ENCODE results near the gene LAGE3. TPM values are rescaled to one million over a fixed set of nuclear protein-coding genes. Genes with fewer than 3 reads are reported as not detected.

Gene LAGE3
- total and polyA plus RNA-seq, 2 of the 13 experiments (the other 11 are each of a cell fraction or from before 2014, with no cell fraction given), result 7.6 to 12.7 TPM

DNA sequence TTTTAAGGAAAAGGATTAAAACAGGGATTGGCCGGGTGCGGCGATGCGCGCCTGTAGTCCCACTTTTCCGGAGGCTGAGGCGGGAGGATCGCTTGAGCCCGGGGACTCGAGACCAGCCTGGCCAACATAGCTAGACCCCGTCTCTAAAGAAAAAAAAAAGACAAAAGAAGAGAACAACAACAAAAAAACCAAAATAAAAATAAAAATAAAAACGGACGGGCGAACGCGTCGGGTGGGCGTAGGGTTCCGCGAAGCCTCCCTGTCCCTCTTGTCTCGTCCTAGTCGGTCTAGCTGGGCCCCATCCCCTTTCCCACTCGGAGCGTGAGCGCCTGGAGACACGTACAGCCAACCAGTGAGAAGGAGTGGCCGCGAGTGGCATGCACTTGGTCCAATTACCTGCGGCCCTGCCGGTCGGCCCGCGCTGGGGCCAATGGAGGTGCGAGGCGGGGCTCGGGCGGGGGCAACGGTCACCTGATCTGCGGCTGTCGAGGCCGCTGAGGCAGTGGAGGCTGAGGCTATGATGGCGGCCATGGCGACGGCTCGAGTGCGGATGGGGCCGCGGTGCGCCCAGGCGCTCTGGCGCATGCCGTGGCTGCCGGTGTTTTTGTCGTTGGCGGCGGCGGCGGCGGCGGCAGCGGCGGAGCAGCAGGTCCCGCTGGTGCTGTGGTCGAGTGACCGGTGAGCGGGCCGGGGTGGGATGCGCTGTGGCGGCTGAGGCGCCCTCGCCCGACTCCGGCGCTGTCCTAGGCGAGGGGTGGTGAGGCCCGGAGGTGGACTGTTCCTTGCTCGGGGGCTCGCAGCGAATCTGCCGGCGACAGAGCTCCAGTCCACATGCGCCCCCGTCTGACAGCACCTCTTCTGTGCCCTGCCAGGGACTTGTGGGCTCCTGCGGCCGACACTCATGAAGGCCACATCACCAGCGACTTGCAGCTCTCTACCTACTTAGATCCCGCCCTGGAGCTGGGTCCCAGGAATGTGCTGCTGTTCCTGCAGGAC lies 50.6 kb downstream of the LAGE3 start, which contains the start of gene ATP6AP1 (continued):
- TF ChIP-seq, protein P1, sequence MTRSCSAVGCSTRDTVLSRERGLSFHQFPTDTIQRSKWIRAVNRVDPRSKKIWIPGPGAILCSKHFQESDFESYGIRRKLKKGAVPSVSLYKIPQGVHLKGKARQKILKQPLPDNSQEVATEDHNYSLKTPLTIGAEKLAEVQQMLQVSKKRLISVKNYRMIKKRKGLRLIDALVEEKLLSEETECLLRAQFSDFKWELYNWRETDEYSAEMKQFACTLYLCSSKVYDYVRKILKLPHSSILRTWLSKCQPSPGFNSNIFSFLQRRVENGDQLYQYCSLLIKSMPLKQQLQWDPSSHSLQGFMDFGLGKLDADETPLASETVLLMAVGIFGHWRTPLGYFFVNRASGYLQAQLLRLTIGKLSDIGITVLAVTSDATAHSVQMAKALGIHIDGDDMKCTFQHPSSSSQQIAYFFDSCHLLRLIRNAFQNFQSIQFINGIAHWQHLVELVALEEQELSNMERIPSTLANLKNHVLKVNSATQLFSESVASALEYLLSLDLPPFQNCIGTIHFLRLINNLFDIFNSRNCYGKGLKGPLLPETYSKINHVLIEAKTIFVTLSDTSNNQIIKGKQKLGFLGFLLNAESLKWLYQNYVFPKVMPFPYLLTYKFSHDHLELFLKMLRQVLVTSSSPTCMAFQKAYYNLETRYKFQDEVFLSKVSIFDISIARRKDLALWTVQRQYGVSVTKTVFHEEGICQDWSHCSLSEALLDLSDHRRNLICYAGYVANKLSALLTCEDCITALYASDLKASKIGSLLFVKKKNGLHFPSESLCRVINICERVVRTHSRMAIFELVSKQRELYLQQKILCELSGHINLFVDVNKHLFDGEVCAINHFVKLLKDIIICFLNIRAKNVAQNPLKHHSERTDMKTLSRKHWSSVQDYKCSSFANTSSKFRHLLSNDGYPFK (CRISPR knock-in tag; IDR thresholded peaks at IDR 0.05; ENCODE audit: borderline replicate concordance), result no peak
- TF ChIP-seq MYC (CRISPR knock-in tag; IDR thresholded peaks at IDR 0.05; ENCODE audit: borderline replicate concordance), result peak; percentile 71; the same call in 1 of the 2 replicates
- TF ChIP-seq CEBPB (IDR thresholded peaks at IDR 0.05; ENCODE audit: borderline replicate concordance, low read depth, low read length), result no peak
- no peak for TF ChIP-seq ZNF660 (CRISPR knock-in tag; IDR thresholded peaks at IDR 0.05; ENCODE audit: borderline replicate concordance, low read depth)
- TF ChIP-seq MXI1 (IDR thresholded peaks at IDR 0.05; ENCODE audit: borderline replicate concordance, low read depth, low read length), result peak; percentile 37; the same call in 1 of the 3 replicates
- TF ChIP-seq, protein P2, sequence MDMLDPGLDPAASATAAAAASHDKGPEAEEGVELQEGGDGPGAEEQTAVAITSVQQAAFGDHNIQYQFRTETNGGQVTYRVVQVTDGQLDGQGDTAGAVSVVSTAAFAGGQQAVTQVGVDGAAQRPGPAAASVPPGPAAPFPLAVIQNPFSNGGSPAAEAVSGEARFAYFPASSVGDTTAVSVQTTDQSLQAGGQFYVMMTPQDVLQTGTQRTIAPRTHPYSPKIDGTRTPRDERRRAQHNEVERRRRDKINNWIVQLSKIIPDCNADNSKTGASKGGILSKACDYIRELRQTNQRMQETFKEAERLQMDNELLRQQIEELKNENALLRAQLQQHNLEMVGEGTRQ (IDR thresholded peaks at IDR 0.05; ENCODE audit: low read depth, low read length), result peak; percentile 47; the same call in 1 of the 2 replicates
- TF ChIP-seq, protein P2 (CRISPR knock-in tag; IDR thresholded peaks at IDR 0.05; ENCODE audit: borderline replicate concordance), result peak; percentile 83
- TF ChIP-seq FOXC1 (CRISPR knock-in tag; IDR thresholded peaks at IDR 0.05; ENCODE audit: borderline replicate concordance), result peak; percentile 65; the same call in 1 of the 2 replicates
- peak; percentile 65; the same call in 1 of the 2 replicates for TF ChIP-seq KDM5A (IDR thresholded peaks at IDR 0.05; ENCODE audit: borderline replicate concordance, low read length)
- TF ChIP-seq RNF2 (conservative IDR thresholded peaks at IDR 0.05; ENCODE audit: low read depth), result 0 out of 2 replicates have a peak, but pooled peaks have one; percentile 23
- TF ChIP-seq, protein P3, sequence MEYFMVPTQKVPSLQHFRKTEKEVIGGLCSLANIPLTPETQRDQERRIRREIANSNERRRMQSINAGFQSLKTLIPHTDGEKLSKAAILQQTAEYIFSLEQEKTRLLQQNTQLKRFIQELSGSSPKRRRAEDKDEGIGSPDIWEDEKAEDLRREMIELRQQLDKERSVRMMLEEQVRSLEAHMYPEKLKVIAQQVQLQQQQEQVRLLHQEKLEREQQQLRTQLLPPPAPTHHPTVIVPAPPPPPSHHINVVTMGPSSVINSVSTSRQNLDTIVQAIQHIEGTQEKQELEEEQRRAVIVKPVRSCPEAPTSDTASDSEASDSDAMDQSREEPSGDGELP (IDR thresholded peaks at IDR 0.05; ENCODE audit: borderline replicate concordance, low read depth), result peak; percentile 62; the same call in 1 of the 2 replicates
- TF ChIP-seq ZNF547 (CRISPR knock-in tag; IDR thresholded peaks at IDR 0.05), result peak; percentile 59; the same call in 1 of the 2 replicates
- TF ChIP-seq TFDP1 (CRISPR knock-in tag; IDR thresholded peaks at IDR 0.05; ENCODE audit: borderline replicate concordance), result peak; percentile 18; the same call in 1 of the 2 replicates
- TF ChIP-seq ZNF33B (CRISPR knock-in tag; IDR thresholded peaks at IDR 0.05), result 0 out of 2 replicates have a peak, but pooled peaks have one; percentile 65
- no peak for TF ChIP-seq ZNF17 (CRISPR knock-in tag; IDR thresholded peaks at IDR 0.05)
- peak; percentile 70; the same call in 1 of the 2 replicates for TF ChIP-seq ZMYM3 (CRISPR knock-in tag; IDR thresholded peaks at IDR 0.05)
- peak; percentile 65 for TF ChIP-seq RFX5 (IDR thresholded peaks at IDR 0.05; ENCODE audit: low read depth, low read length)
- no peak for TF ChIP-seq ZNF792 (CRISPR knock-in tag; IDR thresholded peaks at IDR 0.05)
- TF ChIP-seq KAT7 (CRISPR knock-in tag; IDR thresholded peaks at IDR 0.05; ENCODE audit: borderline replicate concordance), result peak; percentile 77; the same call in 1 of the 2 replicates
